ENCODE data around the gene MCRIP2.

The MCRIP2 gene

DNA sequence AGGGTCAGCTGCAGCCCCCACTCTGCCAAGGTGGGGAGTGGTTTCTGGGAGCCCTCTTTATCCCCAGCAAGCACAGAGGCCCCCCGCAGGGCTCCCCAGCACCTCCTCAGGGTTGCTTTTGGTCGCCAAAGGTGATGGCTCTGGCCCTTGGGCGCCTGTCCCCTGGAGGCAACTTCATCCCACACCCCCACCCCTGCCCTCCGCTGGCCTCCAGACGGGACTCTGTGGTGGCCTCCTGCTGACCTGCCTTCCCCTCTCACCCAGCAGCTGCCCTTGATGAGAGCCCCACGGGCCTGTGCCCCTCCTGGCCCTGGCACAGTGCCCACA lies 18.5 kb downstream of the MCRIP2 start:
- no peaks in the 10 kb centered on the region for H3K9me3 Mint-ChIP-seq
- H3K4me1 Mint-ChIP-seq, result peaks cover 5% of the 10 kb centered on the region
- H3K27ac Mint-ChIP-seq, result no peak overlapping the region
- no peak overlapping the region for H3K4me3 Mint-ChIP-seq
- H3K36me3 Mint-ChIP-seq, result no peaks in the 10 kb centered on the region
- CTCF ChIA-PET, result no interaction called here
- DNase-seq, result no peak
- H3K27me3 Mint-ChIP-seq, result no peaks in the 10 kb centered on the region

DNA sequence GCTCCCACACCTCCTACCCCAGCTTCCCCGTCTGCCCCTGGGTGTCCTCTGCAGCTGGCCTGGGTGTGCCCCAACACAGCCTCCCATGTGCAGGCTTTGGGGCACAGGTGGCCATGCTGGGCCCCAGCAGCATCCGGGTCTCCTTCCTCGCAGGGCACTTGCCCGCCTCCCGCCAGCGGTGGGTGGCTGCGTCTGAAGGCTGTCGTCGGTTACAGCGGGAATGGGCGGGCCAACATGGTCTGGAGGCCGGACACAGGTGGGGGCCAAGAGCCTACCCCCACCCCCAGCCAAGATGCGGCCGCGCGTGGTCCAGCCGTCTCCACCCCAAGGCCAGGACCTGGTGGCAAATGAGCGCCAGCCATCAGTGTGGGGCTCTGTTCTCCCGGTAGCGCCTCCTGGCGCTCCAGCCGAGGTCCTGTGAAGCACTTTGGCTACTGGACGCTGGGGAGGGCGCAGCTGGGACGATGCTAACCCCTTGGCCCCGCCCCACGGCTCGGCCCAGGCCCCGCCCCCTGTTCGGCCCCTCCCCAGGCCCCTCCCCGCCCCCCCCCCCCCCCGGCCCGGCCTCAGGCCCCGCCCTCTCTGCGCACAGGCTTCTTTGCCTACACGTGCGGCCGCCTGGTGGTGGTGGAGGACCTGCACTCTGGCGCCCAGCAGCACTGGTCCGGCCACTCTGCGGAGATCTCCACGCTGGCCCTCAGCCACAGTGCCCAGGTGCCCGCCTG lies 19.0 kb downstream of the MCRIP2 start:
- peak; percentile 75 for DNase-seq
- no peak overlapping the region for H3K27ac Mint-ChIP-seq
- CTCF ChIA-PET, result no interaction called here
- peaks cover 5% of the 10 kb centered on the region for H3K4me1 Mint-ChIP-seq
- no peak overlapping the region for H3K4me3 Mint-ChIP-seq
- no peaks in the 10 kb centered on the region for H3K27me3 Mint-ChIP-seq
- H3K36me3 Mint-ChIP-seq, result no peaks in the 10 kb centered on the region
- H3K9me3 Mint-ChIP-seq, result no peaks in the 10 kb centered on the region

DNA sequence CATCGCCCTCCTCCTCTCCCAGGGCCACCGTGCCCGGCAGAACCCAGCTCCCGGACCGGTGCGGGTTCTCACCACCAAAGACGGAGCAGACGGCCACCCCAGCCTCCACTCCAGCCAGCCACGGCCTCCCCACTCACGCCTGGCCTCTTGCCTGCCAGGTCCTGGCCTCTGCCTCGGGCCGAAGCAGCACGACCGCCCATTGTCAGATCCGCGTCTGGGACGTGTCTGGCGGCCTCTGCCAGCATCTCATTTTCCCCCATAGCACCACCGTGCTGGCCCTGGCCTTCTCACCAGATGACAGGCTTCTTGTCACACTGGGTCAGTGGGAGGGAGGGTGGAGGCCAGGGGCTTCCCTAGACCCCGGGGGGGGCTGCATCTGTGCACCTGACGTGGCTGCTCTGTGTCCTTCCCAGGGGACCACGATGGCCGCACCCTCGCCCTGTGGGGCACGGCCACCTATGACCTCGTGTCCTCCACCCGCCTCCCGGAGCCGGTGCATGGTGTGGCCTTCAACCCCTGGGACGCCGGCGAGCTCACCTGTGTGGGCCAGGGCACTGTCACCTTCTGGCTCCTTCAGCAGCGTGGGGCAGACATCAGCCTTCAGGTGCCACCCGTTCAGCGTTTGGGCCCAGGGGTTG lies 19.7 kb downstream of the MCRIP2 start:
- H3K36me3 Mint-ChIP-seq, result no peaks in the 10 kb centered on the region
- CTCF ChIA-PET, result no interaction called here
- peak overlapping the region; percentile 11 for H3K27ac Mint-ChIP-seq

DNA sequence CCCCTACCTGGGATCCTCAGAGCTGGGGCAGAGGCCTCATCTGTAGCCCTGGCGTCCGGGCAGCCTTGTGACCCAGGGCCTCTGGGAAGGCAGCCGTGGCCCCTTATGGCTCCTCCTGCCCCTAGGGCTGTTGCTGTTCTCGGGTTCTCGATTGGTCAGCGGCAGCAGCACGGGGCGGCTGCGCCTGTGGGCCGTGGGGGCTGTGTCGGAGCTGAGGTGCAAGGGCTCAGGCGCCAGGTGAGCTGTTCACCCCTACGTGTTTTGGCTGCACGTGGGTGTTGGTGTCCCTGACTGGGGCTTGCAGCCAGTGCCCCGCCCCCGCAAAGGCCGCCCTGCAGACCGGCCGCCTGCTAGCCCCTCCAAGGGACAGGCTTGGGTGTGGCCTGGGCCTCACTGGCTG lies 20.5 kb downstream of the MCRIP2 start:
- no peaks in the 10 kb centered on the region for H3K36me3 Mint-ChIP-seq
- H3K4me3 Mint-ChIP-seq, result no peak overlapping the region
- CTCF ChIA-PET, result no interaction called here
- DNase-seq, result no peak
- H3K9me3 Mint-ChIP-seq, result no peaks in the 10 kb centered on the region
- H3K4me1 Mint-ChIP-seq, result peaks cover 5% of the 10 kb centered on the region
- no peak overlapping the region for H3K27ac Mint-ChIP-seq
- no peaks in the 10 kb centered on the region for H3K27me3 Mint-ChIP-seq

More for the DNA sequence above, 19.7 kb downstream of the MCRIP2 start:
- DNase-seq, result no peak
- Mint-ChIP-seq H3K9me3 (no peaks in the 10 kb centered on the region), H3K4me1 (peaks cover 5% of the 10 kb centered on the region), H3K4me3 (no peak overlapping the region), H3K27me3 (no peaks in the 10 kb centered on the region)

DNA sequence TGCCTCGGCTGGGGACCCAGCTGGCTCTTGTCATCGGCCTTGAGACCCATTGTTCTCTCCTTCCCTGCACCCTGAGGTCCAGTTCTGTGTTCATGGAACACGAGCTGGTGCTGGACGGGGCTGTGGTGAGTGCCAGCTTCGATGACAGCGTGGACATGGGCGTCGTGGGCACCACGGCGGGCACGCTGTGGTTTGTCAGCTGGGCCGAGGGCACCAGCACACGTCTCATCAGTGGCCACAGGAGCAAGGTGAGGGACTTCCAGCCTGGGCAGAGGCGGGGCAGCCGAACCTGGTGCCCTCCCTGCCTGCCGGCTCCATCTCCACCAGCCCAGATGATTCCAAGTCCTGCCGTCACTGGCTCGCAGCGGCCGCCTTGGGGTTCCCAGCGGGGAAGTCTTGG lies 21.0 kb downstream of the MCRIP2 start:
- CTCF ChIA-PET, result no interaction called here
- no peak for DNase-seq
- peaks cover 8% of the 10 kb centered on the region for H3K4me1 Mint-ChIP-seq
- H3K9me3 Mint-ChIP-seq, result no peaks in the 10 kb centered on the region
- no peak overlapping the region for H3K27ac Mint-ChIP-seq
- no peak overlapping the region for H3K4me3 Mint-ChIP-seq
- H3K27me3 Mint-ChIP-seq, result no peaks in the 10 kb centered on the region
- H3K36me3 Mint-ChIP-seq, result no peaks in the 10 kb centered on the region

DNA sequence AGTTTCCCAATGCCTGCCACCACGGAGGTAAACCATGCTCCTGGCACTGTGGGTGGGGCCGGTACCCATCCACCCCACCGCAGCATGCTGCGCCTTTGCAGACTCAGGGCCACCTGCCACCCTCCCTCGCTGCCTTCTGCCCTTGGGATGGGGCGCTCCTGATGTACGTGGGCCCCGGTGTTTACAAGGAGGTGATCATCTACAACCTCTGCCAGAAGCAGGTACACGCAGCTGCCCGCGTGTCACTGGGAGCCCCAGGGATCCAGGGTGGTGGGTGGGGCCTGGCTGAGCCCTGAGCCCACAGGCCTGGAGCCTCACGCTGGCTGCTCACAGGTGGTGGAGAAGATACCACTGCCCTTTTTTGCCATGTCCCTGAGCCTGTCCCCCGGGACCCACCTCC lies 24.9 kb downstream of the MCRIP2 start:
- CTCF ChIA-PET, result no interaction called here
- Mint-ChIP-seq H3K4me3 (no peak overlapping the region), H3K4me1 (peaks cover 13% of the 10 kb centered on the region), H3K27ac (no peak overlapping the region), H3K9me3 (no peaks in the 10 kb centered on the region), H3K36me3 (peaks cover 2% of the 10 kb centered on the region), H3K27me3 (no peaks in the 10 kb centered on the region)
- DNase-seq, result no peak

DNA sequence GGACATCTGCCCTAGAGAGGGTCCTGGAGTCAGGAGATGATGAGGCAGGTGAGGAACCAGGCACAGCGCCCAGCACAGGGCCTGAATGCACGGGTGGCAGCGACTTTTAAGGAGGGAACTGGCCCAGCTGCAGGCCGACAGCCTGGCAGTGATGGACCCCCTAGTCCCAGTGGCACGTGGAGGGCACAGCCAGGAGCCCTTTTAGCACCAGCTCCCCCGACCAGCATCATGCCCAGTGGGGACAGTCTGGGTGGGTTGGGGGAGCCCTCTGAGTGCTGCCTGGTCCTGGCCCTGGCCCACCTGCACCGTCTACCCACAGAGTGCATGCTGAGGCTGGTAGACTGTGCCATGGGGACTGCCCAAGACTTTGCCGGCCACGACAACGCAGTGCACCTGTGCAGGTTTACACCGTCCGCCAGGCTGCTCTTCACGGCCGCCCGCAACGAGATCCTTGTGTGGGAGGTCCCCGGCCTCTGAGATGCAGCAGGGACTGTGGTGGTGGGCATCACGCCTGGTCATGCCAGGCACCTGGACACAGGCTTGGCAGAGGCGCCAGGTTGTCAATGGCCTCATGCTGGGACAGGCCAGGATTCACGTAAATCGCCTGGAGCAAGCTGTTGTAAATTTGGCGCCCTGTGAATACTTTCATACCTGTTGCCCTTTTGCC lies 25.6 kb downstream of the MCRIP2 start:
- H3K27me3 Mint-ChIP-seq, result no peaks in the 10 kb centered on the region
- peaks cover 2% of the 10 kb centered on the region for H3K36me3 Mint-ChIP-seq
- no peak for DNase-seq
- CTCF ChIA-PET, result interaction anchor here (1.2 to 1.4 kb wide), 3 partner anchors 14 to 75 kb away, joined by 4 to 6 read pairs (median 5); no protein-coding TSS in a partner anchor
- H3K4me1 Mint-ChIP-seq, result peaks cover 13% of the 10 kb centered on the region
- peak overlapping the region; percentile 79 for H3K4me3 Mint-ChIP-seq
- peak overlapping the region; percentile 84 for H3K27ac Mint-ChIP-seq
- no peaks in the 10 kb centered on the region for H3K9me3 Mint-ChIP-seq

DNA sequence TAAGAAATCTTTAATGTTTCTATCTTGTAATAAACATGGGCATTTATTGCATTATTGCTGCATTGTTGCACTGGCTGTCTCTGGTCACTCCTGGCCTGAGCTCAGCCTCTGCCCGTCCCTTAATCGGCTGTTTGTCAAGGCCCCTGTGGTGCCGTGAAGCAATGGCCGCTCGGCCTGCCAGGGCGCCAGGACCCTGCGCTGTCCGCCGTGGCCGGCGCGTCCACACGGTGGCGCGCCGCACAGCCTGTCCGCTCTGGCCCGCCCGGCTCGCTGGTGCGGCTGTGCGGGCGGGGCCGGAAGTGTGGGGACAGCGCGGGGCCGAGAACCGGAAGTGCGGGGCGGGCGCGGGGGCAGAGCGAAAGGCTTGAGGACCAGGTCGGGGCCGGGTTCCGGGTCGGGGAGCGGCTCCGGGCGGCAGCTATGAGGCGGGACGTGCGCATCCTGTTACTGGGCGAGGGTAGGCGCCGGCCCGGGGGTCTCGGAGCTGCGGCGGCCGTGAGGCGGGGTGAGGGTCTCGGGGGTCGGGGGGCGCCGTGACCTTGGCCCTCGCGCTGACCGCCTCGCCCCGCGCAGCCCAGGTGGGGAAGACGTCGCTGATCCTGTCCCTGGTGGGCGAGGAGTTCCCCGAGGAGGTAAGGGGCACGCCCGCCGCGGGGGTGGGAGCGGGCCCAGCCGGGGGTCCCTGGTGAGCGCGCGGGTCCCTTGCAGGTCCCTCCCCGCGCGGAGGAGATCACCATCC lies 26.3 kb downstream of the MCRIP2 start, which contains the start of gene RHOT2:
Gene RHOT2 (plus strand): TSS at position 353 of the 739 bp plus-strand sequence. CDS start 68 bp downstream, at position 421.
- Mint-ChIP-seq H3K4me1 (peaks cover 13% of the 10 kb centered on the region), H3K27me3 (no peaks in the 10 kb centered on the region), H3K36me3 (peaks cover 4% of the 10 kb centered on the region), H3K27ac (peak within 1 kb of the TSS; percentile 84), H3K9me3 (no peaks in the 10 kb centered on the region), H3K4me3 (peak within 1 kb of the TSS; percentile 79)
- CTCF ChIA-PET, result interaction anchor here (1.2 to 1.4 kb wide), 3 partner anchors 13 to 74 kb away, joined by 4 to 6 read pairs (median 5); no protein-coding TSS in a partner anchor
- DNase-seq, result peak; percentile 94

DNA sequence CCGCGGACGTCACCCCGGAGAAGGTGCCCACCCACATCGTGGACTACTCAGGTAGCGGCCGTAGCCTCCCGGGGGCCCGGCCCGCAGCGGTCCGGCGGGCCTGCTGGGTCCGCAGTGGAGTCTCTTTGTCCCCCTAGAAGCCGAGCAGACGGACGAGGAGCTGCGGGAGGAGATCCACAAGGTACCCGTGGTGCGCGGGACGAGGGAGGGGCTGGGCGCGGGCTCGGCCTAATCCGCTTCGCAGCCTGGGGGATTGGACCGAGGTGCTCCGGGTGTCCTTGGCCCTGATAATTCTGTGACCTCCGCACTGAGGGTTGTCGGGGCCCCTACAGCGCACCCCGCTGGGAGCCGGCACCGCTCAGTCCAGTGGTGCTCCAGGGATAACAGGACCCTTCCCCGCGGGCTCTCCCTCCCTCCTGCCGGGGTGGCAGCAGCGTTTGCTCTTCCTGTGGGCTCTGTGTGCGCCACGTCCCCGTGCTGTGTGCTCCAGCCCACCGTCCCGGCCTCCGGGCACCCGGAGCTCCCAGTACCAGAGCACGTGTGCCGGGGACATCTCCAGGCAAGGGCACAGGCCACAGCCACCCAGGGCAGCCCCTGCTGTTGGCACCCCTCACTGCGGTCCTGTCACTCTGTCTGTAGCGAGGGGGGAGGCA lies 27.0 kb downstream of the MCRIP2 start:
- Mint-ChIP-seq H3K36me3 (peaks cover 7% of the 10 kb centered on the region), H3K27me3 (no peaks in the 10 kb centered on the region), H3K27ac (peak overlapping the region; percentile 78), H3K9me3 (no peaks in the 10 kb centered on the region), H3K4me3 (peak overlapping the region; percentile 79), H3K4me1 (peaks cover 13% of the 10 kb centered on the region)
- DNase-seq, result peak; percentile 47
- CTCF ChIA-PET, result interaction anchor here (1.4 kb wide), 2 partner anchors 13 to 19 kb away, joined by 5 to 6 read pairs; no protein-coding TSS in a partner anchor

DNA sequence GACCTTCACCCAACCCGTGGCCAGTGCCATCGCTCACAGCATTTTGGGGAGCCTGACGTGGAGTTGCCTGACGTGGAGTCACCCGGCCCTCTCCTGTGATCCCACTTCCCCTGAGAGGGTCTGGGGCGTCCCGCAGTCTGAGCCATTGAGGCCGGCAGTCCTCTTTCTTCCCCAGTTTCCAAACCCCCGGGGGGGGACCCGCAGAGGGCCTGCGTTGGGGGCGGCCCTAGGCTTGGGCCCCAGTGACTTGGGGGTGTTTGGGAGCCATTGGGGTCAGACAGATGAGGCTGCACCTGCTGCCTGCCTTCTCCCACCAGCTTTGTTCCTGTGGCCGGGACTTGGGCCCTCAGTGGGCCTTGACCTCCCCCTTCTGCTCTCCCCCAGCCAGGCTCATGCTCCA lies 28.0 kb downstream of the MCRIP2 start:
- no peak for DNase-seq
- peaks cover under 1% of the 10 kb centered on the region for H3K27me3 Mint-ChIP-seq
- H3K4me1 Mint-ChIP-seq, result peaks cover 13% of the 10 kb centered on the region
- H3K4me3 Mint-ChIP-seq, result peak overlapping the region; percentile 61
- peaks cover 7% of the 10 kb centered on the region for H3K36me3 Mint-ChIP-seq
- H3K9me3 Mint-ChIP-seq, result no peaks in the 10 kb centered on the region
- H3K27ac Mint-ChIP-seq, result no peak overlapping the region
- CTCF ChIA-PET, result no interaction called here

DNA sequence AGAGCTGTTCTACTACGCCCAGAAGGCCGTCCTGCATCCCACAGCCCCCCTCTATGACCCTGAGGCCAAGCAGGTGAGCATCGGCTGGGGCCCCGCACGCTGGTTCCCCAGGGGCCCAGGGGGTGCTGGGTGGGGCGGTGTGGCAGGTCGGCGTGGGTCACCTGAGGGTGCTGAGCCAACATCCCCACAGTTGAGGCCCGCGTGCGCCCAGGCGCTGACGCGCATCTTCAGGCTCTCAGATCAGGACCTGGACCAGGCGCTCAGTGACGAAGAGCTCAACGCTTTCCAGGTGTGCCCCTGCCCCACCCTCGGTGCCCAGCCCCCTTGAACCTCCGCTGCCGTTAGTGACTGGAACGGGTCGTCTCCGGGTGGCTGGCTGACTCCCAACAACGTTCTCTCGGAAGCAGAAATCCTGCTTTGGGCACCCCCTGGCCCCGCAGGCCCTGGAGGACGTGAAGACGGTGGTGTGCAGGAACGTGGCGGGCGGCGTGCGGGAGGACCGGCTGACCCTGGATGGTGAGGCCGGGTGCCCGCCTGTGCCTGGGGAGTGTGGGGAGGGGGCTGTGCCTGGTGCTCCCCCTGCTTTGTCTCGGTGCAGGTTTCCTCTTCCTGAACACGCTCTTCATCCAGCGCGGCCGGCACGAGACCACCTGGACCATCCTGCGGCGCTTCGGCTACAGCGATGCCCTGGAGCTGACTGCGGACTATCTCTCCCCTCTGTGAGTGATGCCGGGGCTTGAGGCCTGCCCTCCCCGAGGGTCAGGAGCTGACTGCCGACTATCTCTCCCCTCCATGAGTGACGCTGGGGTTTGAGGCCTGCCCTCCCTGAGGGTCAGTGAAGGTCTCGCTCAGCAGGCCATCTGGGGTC lies 29.1 kb downstream of the MCRIP2 start:
- no peak overlapping the region for H3K27ac Mint-ChIP-seq
- no peak for DNase-seq
- H3K4me1 Mint-ChIP-seq, result peaks cover 13% of the 10 kb centered on the region
- peak overlapping the region; percentile 61 for H3K4me3 Mint-ChIP-seq
- H3K9me3 Mint-ChIP-seq, result no peaks in the 10 kb centered on the region
- peaks cover 12% of the 10 kb centered on the region for H3K27me3 Mint-ChIP-seq
- CTCF ChIA-PET, result no interaction called here
- H3K36me3 Mint-ChIP-seq, result peaks cover 7% of the 10 kb centered on the region

DNA sequence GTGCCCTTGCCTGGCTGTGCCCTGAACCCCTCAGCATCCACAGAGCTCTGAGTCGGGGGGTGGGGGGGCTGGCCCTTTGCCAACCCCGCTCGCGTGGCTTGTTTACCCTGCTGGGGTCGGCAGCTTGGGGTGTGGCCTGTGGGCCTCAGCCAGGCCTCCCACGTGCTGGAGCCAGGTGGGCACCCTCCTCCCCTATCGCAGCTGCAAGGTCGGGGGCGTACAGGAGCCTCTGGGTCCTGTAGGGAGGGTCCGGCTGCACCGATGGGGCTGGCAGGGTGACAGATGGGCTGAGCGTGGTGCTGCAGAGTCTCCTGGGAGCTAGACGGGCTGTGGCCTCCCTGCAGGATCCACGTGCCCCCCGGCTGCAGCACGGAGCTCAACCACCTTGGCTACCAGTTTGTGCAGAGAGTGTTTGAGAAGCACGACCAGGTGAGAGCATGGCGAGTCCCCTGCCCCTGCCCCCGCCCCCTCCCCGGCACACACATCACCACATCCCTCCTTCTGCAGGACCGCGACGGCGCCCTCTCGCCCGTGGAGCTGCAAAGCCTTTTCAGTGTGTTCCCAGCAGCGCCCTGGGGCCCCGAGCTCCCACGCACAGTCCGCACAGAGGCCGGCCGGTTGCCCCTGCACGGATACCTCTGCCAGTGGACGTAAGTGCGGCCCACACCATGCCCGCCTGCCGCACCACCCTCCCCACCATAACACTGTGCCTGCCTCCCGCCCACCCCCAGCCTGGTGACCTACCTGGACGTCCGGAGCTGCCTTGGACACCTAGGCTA lies 29.9 kb downstream of the MCRIP2 start:
- Mint-ChIP-seq H3K27me3 (peaks cover 20% of the 10 kb centered on the region), H3K4me1 (peaks cover 14% of the 10 kb centered on the region), H3K36me3 (peaks cover 7% of the 10 kb centered on the region), H3K9me3 (no peaks in the 10 kb centered on the region), H3K4me3 (no peak overlapping the region), H3K27ac (no peak overlapping the region)
- DNase-seq, result no peak
- CTCF ChIA-PET, result no interaction called here

All from activated naive CD4-positive, alpha-beta T cell treated with anti-CD3 and anti-CD28 coated beads, Interleukin-2, amount 10 ng/mL, durations not matched to agents 7 days and 5 days (primary cell).